ENCODE results near the gene UBE2N.
A peak's percentile ranks its signal among the peaks of the same experiment; 100 is the strongest.

Gene UBE2N

DNA sequence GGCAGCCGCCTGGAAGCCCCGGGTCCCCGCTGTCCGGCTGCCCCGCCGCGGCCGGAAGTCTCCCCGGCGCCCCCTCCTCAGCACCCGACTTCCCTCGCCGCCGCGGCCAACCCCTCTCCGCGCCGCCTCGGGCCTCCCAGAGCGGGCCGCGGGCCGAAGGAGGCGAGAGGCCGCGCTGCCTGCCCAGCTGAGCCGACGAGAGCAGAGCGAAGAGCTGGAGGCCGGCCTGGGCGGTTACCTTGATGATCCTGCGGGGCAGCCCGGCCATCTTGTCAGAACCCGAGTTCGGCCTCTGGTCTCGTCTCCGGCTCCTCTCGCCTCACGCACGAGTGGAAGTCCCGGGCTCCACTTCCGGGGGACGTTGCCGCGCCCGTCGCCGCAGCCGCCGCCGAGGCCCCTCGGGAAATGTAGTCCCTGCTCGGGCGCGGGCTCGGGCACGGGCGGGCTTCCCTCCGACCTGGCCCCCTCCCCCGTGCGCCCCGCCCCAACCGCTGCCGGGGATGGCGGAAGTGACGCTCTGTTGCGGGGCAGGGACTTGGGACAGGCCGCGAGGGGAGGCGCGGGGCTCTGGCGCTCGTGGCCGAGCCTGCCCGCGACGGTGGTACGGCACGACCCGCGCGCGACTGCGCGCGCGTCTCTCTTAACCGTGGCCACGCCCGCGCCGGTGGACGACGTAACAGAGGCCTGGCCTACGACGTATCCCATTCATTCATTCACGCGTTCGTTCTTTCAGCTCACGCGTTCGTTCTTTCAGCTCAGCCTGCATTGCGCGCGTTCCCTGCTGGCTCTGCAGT is at the start of gene UBE2N:
Gene UBE2N, minus strand, starts transcription at position 331 of the 794 bp plus-strand sequence. Its CDS starts 63 bp downstream, at position 268.
- TF ChIP-seq, protein P1, sequence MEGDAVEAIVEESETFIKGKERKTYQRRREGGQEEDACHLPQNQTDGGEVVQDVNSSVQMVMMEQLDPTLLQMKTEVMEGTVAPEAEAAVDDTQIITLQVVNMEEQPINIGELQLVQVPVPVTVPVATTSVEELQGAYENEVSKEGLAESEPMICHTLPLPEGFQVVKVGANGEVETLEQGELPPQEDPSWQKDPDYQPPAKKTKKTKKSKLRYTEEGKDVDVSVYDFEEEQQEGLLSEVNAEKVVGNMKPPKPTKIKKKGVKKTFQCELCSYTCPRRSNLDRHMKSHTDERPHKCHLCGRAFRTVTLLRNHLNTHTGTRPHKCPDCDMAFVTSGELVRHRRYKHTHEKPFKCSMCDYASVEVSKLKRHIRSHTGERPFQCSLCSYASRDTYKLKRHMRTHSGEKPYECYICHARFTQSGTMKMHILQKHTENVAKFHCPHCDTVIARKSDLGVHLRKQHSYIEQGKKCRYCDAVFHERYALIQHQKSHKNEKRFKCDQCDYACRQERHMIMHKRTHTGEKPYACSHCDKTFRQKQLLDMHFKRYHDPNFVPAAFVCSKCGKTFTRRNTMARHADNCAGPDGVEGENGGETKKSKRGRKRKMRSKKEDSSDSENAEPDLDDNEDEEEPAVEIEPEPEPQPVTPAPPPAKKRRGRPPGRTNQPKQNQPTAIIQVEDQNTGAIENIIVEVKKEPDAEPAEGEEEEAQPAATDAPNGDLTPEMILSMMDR (IDR thresholded peaks at IDR 0.05; ENCODE audit: poor library complexity, severe bottlenecking), result no peak
- Histone ChIP-seq H3K4me1 (ENCODE audit: insufficient read depth, poor library complexity, severe bottlenecking) (peaks cover 14% of the 10 kb centered on the region), H3K4me3 (ENCODE audit: severe bottlenecking) (peak within 1 kb of the TSS; percentile 82), H3K9me3 (ENCODE audit: severe bottlenecking) (no peaks in the 10 kb centered on the region), H3K36me3 (ENCODE audit: low read depth) (no peaks in the 10 kb centered on the region), H3K27ac (ENCODE audit: poor library complexity, severe bottlenecking) (peak within 1 kb of the TSS; percentile 78), H3K27me3 (ENCODE audit: insufficient read depth, poor library complexity, severe bottlenecking) (no peaks in the 10 kb centered on the region)
- peak; percentile 87 for ATAC-seq (ENCODE audit: low read depth)
- peak; percentile 96 for DNase-seq (ENCODE audit: low spot score)

GRCh38 chr12:93484315-93484981 is 42.7 kb upstream of the UBE2N start:
- no peak overlapping the region for H3K4me3 ChIP-seq (ENCODE audit: severe bottlenecking)
- H3K9me3 ChIP-seq (ENCODE audit: severe bottlenecking), result no peaks in the 10 kb centered on the region
- peaks cover 94% of the 10 kb centered on the region for H3K36me3 ChIP-seq (ENCODE audit: low read depth)
- H3K4me1 ChIP-seq (ENCODE audit: insufficient read depth, poor library complexity, severe bottlenecking), result no peaks in the 10 kb centered on the region
- no peaks in the 10 kb centered on the region for H3K27me3 ChIP-seq (ENCODE audit: insufficient read depth, poor library complexity, severe bottlenecking)
- no peak overlapping the region for H3K27ac ChIP-seq (ENCODE audit: poor library complexity, severe bottlenecking)
- TF ChIP-seq, protein P1 (IDR thresholded peaks at IDR 0.05; ENCODE audit: poor library complexity, severe bottlenecking), result no peak
- DNase-seq (ENCODE audit: low spot score), result no peak
- no peak; the same call in 2 of the 3 replicates for ATAC-seq (ENCODE audit: low read depth)

GRCh38 chr12:93483151-93483807 is 41.5 kb upstream of the UBE2N start:
- TF ChIP-seq, protein P1 (IDR thresholded peaks at IDR 0.05; ENCODE audit: poor library complexity, severe bottlenecking), result no peak
- Histone ChIP-seq H3K4me1 (ENCODE audit: insufficient read depth, poor library complexity, severe bottlenecking) (no peaks in the 10 kb centered on the region), H3K36me3 (ENCODE audit: low read depth) (peaks cover 94% of the 10 kb centered on the region), H3K27me3 (ENCODE audit: insufficient read depth, poor library complexity, severe bottlenecking) (no peaks in the 10 kb centered on the region), H3K9me3 (ENCODE audit: severe bottlenecking) (no peaks in the 10 kb centered on the region), H3K4me3 (ENCODE audit: severe bottlenecking) (no peak overlapping the region), H3K27ac (ENCODE audit: poor library complexity, severe bottlenecking) (no peak overlapping the region)
- DNase-seq (ENCODE audit: low spot score), result no peak
- ATAC-seq (ENCODE audit: low read depth), result no peak; the same call in 2 of the 3 replicates

GRCh38 chr12:93482721-93483120 is 41.0 kb upstream of the UBE2N start:
- TF ChIP-seq, protein P1 (IDR thresholded peaks at IDR 0.05; ENCODE audit: poor library complexity, severe bottlenecking), result no peak
- DNase-seq (ENCODE audit: low spot score), result no peak

More at GRCh38 chr12:93482721-93483120, 41.0 kb upstream of the UBE2N start:
- Histone ChIP-seq H3K4me1 (ENCODE audit: insufficient read depth, poor library complexity, severe bottlenecking) (no peaks in the 10 kb centered on the region), H3K27me3 (ENCODE audit: insufficient read depth, poor library complexity, severe bottlenecking) (no peaks in the 10 kb centered on the region), H3K4me3 (ENCODE audit: severe bottlenecking) (no peak overlapping the region), H3K9me3 (ENCODE audit: severe bottlenecking) (no peaks in the 10 kb centered on the region), H3K36me3 (ENCODE audit: low read depth) (peaks cover 92% of the 10 kb centered on the region), H3K27ac (ENCODE audit: poor library complexity, severe bottlenecking) (no peak overlapping the region)
- ATAC-seq (ENCODE audit: low read depth), result no peak

Data from RWPE2 (cell line).